ENCODE measurements around the gene PPP3CA. TPM values are rescaled to one million over a fixed set of nuclear protein-coding genes. Genes with fewer than 3 reads are reported as not detected.
A peak's percentile ranks its signal among the peaks of the same experiment; 100 is the strongest.

Gene PPP3CA
- total and polyA plus RNA-seq, 4 donors, result 13.5 to 72.0 (median 30.7) TPM

DNA sequence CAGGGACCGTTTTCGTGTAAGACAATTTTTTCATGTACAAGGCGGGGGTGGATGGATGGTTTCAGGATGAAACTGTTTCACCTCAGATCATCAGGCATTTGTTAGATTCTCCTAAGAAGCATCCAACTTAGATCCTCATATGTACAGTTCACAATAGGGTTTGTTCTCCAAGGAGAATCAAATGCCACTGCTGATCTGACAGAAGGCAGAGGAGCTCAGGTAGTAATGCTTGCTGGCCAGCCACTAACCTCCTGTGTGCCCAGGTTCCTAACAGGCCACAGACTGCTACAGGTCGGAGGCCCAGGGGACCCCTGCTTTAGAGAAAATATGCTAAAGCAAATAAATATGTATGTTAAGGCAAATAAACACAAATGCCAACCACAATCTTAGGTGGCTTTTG is 61.3 kb downstream of the PPP3CA start:
- WGBS, 2 donors, result 91 to 92% methylated on average over 4 of the region's 4 CpGs
- no peaks in the 10 kb centered on the region for H3K36me3 ChIP-seq (ENCODE audit: control insufficient read depth in 4 of 4, insufficient read depth in 4 of 4, low read length in 4 of 4)
- H3K9ac ChIP-seq (ENCODE audit: insufficient read depth in 1 of 2, low read length in 2 of 2), result no peak overlapping the region

DNA sequence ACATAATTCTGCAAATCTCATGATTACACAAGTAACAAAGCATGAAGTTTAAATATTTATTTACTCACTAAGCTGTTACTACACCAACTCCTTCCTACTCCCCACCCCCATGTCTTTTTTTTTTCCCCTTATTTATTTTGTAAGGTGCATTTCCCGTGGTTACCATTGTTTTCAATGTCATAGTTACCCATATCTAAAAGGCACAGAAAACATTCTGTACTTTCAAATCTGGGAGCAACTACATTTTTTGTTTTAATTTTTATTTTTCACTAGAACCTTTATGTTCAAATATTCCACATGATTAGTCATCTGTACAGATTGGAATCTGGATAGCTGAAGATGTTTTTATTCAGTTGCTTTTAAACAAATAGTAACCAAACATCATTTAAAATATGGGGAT is 62.8 kb downstream of the PPP3CA start:
- Histone ChIP-seq H3K36me3 (ENCODE audit: control insufficient read depth in 4 of 4, insufficient read depth in 4 of 4, low read length in 4 of 4) (no peaks in the 10 kb centered on the region), H3K4me3 (no peak overlapping the region), H3K9ac (ENCODE audit: insufficient read depth in 1 of 2, low read length in 2 of 2) (no peak overlapping the region), H3K27ac (ENCODE audit: low read depth in 1 of 2, low read length in 1 of 2) (no peak overlapping the region), H3K27me3 (ENCODE audit: control insufficient read depth in 3 of 3, insufficient read depth in 3 of 3, low read length in 2 of 3) (no peaks in the 10 kb centered on the region), H3K4me1 (ENCODE audit: control insufficient read depth in 5 of 5, insufficient read depth in 5 of 5, low read length in 5 of 5) (peaks cover 0 to 22% (median 6%) of the 10 kb centered on the region in 5 donors), H3K9me3 (ENCODE audit: control insufficient read depth in 4 of 4, insufficient read depth in 3 of 4, low read length in 3 of 4) (no peaks in the 10 kb centered on the region)
- no peak for DNase-seq
- TF ChIP-seq, protein P1, sequence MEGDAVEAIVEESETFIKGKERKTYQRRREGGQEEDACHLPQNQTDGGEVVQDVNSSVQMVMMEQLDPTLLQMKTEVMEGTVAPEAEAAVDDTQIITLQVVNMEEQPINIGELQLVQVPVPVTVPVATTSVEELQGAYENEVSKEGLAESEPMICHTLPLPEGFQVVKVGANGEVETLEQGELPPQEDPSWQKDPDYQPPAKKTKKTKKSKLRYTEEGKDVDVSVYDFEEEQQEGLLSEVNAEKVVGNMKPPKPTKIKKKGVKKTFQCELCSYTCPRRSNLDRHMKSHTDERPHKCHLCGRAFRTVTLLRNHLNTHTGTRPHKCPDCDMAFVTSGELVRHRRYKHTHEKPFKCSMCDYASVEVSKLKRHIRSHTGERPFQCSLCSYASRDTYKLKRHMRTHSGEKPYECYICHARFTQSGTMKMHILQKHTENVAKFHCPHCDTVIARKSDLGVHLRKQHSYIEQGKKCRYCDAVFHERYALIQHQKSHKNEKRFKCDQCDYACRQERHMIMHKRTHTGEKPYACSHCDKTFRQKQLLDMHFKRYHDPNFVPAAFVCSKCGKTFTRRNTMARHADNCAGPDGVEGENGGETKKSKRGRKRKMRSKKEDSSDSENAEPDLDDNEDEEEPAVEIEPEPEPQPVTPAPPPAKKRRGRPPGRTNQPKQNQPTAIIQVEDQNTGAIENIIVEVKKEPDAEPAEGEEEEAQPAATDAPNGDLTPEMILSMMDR (IDR thresholded peaks at IDR 0.05; ENCODE audit: control extremely low read depth, extremely low read depth), result no peak
- 24 to 32% methylated on average over 1 of the region's 1 CpG for WGBS, 2 donors
- peak; percentile 58 for ATAC-seq (ENCODE audit: insufficient read depth, low FRiP score)

More for the DNA sequence above, 61.3 kb downstream of the PPP3CA start:
- DNase-seq (no peak), ATAC-seq (ENCODE audit: insufficient read depth, low FRiP score) (no peak)
- Histone ChIP-seq H3K27ac (ENCODE audit: low read depth in 1 of 2, low read length in 1 of 2) (no peak overlapping the region), H3K4me1 (ENCODE audit: control insufficient read depth in 5 of 5, insufficient read depth in 5 of 5, low read length in 5 of 5) (peaks cover 2 to 23% (median 6%) of the 10 kb centered on the region in 5 donors), H3K4me3 (no peak overlapping the region), H3K9me3 (ENCODE audit: control insufficient read depth in 4 of 4, insufficient read depth in 3 of 4, low read length in 3 of 4) (no peaks in the 10 kb centered on the region), H3K27me3 (ENCODE audit: control insufficient read depth in 3 of 3, insufficient read depth in 3 of 3, low read length in 2 of 3) (no peaks in the 10 kb centered on the region)
- TF ChIP-seq, protein P1 (IDR thresholded peaks at IDR 0.05; ENCODE audit: control extremely low read depth, extremely low read depth), result no peak

DNA sequence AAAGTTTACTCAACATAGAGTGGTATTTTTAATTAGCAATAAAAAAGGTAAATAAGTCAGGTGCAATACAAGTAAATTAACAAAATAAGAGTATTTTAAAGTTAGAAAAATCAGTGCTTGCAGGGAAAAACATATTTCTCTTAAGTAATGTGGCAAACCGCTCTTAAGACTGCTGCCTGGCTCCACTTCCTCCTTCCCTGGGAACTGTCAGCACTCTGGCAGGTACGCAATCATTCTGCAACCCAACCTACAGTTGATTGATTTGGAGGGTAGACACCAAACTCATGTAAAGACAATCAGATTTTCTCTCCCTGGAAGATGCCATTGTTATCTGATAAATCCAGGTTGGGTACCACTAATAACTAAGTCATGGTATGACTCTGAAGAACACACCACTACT is 63.9 kb downstream of the PPP3CA start:
- peaks cover 0 to 27% (median 5%) of the 10 kb centered on the region in 5 donors for H3K4me1 ChIP-seq (ENCODE audit: control insufficient read depth in 5 of 5, insufficient read depth in 5 of 5, low read length in 5 of 5)
- WGBS, 2 donors, result 45 to 68% methylated on average over 2 of the region's 2 CpGs
- H3K27me3 ChIP-seq (ENCODE audit: control insufficient read depth in 3 of 3, insufficient read depth in 3 of 3, low read length in 2 of 3), result no peaks in the 10 kb centered on the region
- H3K36me3 ChIP-seq (ENCODE audit: control insufficient read depth in 4 of 4, insufficient read depth in 4 of 4, low read length in 4 of 4), result no peaks in the 10 kb centered on the region
- no peaks in the 10 kb centered on the region for H3K9me3 ChIP-seq (ENCODE audit: control insufficient read depth in 4 of 4, insufficient read depth in 3 of 4, low read length in 3 of 4)
- no peak overlapping the region for H3K9ac ChIP-seq (ENCODE audit: insufficient read depth in 1 of 2, low read length in 2 of 2)
- ATAC-seq (ENCODE audit: insufficient read depth, low FRiP score) (no peak), DNase-seq (no peak)
- no peak overlapping the region for H3K4me3 ChIP-seq
- H3K27ac ChIP-seq (ENCODE audit: low read depth in 1 of 2, low read length in 1 of 2), result no peak overlapping the region
- TF ChIP-seq, protein P1 (IDR thresholded peaks at IDR 0.05; ENCODE audit: control extremely low read depth, extremely low read depth), result no peak
